ENCODE data around the gene IFNL3. TPM values are rescaled to one million over a fixed set of nuclear protein-coding genes. Genes with fewer than 3 reads are reported as not detected.
"Not testable (repeated sequence)": the region's sequence is repeated elsewhere in the genome, so short reads cannot be mapped to it uniquely, and the experiment has no call there.

IFNL3 gene
- not detected for polyA plus RNA-seq (ENCODE audit: insufficient read length in 4 of 4)

DNA sequence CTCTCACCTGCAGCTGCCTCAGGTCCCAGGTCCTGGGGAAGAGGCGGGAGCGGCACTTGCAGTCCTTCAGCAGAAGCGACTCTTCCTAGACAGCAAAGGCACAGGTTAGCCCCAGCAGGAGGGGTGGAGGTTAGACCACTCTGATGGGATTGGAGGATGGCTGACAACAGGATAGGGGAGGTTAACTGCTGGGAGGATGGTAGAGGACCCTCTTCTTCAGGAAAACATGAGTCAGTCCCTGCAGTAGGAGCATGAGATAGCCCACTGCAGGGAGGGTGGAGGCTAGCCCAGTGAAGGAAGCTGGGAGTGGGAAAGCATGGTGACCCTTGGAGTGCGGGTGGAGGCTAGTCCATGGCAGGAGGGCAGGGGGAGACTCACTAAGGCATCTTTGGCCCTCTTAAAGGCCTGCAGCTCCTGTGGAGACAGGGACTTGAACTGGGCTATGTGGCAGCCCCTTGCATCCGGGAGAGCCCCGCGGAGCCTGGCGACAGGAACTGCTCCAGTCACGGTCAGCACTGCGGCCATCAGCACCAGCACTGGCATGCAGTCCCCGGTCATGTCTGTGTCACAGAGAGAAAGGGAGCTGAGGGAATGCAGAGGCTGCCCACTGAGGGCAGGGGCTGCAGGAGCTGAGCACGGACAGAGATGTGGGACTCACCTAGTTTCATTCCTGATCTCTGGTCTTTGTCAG, at the start of gene IFNL3:
TSS of gene IFNL3 (minus strand) at position 597 of the 691 bp plus-strand sequence. CDS start at position 558, 39 bp downstream.
- DNase-seq (ENCODE audit: low read depth in 4 of 4, low spot score in 3 of 4): not testable (repeated sequence)

DNA sequence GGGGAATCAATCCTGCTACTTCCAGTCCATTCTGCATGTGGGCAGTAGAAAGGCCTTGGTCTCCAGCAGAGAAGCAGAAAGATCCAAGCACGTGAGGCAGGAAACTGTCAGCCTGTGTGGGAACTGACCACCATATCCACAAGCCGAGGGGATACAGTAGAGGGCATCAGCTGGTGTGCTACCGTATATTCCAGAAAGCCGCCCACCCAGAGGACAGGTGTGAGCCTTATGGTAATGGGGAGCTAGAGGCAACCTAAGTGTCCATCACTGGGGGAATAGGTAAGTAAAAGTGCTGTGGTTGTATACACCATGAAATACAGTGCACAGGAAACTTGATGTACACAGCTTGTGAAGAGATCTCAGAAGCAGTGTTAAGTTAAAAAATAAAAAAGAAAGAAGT, 48.6 kb upstream of the IFNL3 start:
- no peak for DNase-seq (ENCODE audit: low read depth in 4 of 4, low spot score in 3 of 4)

DNA sequence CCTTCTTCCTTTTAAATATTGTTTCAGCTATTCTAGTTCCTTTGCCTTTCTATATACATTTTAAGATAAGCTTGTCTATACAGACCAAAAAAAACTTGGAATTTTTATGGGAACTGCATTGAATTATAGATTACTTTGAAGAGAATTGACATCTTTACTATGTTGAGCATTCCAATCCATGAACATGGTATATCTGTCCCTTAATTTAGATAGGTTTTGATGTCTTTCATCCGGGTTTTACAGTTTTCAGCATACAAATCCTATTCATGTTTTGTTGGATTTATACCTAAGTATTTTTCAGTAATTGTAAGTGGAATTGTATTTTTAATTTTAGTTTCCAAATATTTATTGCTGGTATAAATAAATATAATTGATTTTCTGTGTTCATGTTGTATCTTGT, 39.2 kb upstream of the IFNL3 start:
- no peak for DNase-seq (ENCODE audit: low read depth in 4 of 4, low spot score in 3 of 4)

DNA sequence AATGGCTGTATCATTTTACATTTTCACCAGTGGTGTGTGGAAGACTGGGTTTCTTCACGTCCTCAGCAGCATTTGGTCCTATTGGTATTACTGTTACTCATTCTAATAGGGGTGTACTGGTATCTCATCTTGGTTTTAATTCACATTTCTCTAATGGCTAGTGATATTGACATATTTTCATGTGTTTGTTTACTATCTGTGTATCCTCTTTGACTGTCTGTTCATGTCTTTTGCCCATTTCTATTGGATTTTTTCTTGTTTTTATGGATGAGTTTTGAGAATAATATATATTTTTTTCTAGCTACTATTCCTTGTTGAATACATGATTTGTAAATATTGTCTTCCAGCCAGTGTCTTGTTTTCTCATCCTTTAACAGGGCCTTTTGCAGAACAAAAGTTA, 37.2 kb upstream of the IFNL3 start:
- DNase-seq (ENCODE audit: low read depth in 4 of 4, low spot score in 3 of 4): no peak

DNA sequence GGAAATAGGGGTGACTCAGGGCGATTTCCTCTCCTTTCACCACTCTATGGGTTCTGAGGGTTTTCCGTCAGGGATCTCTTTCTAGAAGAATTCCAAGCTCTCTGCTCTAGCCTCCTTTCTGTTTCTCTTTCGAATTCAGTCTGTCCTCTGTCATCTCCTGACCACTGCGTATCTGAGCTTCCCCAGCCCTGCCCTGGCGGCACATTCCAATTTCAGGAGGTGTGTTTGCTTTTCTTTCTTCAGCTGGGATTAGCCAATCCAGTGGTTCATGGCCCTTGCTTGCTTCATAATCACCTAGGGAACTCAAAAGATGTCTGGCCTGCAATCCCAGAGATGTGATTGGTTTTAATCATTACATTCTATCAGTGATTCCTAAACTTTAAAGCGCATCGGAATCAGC, 32.8 kb upstream of the IFNL3 start:
- no peak for DNase-seq (ENCODE audit: low read depth in 4 of 4, low spot score in 3 of 4)

DNA sequence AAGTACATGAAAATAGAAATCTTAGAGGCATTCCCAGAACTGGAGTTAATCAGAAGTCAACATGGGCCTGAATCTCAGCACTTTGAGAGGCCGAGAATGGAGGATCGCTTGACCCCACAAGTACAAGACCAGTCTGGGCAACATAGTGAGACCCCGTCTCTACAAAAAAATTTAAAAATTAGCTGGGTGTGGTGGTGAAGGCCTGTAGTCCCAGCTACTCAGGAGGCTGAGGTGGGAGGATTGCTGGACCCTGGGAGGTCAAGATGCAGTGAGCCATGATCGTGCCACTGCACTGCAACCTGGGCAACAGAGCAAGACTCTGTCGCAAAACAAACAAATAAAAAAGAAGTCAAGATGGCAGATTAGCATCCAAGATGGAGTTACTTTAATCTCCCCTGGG, 31.9 kb upstream of the IFNL3 start:
- DNase-seq (ENCODE audit: low read depth in 4 of 4, low spot score in 3 of 4): no peak

DNA sequence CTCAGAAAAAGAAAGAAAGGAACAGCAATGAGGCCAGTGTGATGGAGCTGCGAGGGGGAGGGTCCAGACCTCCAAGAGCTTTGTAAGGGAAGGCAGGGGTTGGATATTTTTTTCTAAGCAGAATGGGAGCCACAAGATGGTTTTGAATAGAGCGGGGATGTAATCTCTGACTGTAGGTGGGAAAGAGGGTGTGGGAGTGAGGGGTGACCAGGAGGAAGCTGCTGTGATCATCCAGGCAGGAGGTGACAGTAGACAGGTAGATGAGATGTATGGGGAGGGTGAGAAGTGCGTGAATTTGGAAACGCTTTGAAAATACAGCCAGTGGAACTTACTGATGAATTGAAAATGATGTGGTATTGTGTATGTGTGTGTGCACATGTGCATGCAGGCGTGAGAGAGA, 30.8 kb upstream of the IFNL3 start:
- DNase-seq (ENCODE audit: low read depth in 4 of 4, low spot score in 3 of 4): no peak

DNA sequence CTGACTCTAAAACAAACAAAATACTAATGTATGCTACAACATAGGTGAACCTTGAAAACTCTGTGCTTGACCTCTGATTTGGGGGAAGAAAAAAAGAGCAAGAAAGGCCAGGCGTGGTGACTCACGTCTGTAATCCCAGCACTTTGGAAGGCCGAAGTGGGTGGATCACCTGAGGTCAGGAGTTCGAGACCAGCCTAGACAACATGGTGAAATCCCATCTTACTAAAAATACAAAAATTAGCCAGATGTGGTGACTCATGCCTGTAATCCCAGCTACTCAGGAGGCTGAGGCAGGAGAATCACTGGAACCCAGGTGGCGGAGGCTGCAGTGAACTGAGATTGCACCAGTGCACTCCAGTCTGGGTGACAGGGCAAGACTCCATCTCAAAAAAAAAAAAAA, 29.1 kb upstream of the IFNL3 start:
- not testable (repeated sequence) for DNase-seq (ENCODE audit: low read depth in 4 of 4, low spot score in 3 of 4)

DNA sequence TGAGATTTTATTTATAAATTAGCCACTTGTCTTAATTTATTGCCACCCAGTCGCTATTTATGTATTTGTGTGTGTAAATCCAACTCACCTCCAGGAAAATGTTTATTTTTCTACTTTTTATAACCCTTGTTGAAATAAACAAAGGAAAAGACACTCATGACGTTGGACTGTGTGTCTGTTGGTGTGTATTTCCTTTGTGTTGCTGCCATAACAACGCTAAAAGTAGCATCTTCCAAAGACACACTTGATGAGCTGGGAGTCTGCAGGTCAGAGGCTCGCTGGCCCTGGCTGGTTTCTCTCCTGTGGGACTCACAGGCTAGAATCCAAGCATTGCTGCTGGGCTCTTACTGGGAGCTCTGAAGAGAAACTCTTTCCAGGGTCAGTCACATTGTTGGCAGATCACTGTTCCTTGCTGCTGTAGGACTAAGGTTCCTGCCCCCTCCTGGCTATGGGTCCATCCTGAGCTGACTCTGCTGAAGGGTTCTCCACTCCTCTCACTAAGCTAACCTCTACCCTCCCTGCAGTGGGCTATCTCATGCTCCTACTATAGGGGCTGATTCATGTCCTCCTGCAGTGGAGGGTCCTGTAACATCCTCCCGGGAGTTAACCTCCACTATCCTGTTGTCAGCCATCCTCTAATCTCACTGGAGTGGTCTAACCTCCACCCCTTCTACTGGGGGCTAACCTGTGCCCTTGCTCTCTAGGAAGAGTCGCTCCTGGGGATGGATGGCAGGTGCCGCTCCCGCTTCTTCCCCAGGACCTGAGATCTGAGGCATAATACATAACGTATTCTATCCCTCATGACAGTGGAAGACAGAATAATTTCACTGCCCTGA, 25.4 kb upstream of the IFNL3 start:
- no peak for DNase-seq (ENCODE audit: low read depth in 4 of 4, low spot score in 3 of 4)

DNA sequence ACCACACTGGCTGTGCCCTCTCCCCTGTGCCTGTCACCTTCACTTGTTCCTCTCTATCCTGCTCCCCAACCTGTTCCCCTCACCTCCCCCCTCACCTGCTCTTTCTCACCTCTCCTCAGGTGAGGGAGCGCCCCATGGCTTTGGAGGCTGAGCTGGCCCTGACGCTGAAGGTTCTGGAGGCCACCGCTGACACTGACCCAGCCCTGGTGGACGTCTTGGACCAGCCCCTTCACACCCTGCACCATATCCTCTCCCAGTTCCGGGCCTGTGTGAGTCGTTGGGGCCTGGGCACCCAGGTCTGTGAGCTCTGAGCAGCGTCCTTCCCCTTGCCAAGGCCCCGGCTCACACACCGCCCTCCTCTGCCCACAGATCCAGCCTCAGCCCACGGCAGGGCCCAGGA, 24.6 kb upstream of the IFNL3 start:
- DNase-seq (ENCODE audit: low read depth in 4 of 4, low spot score in 3 of 4): not testable (repeated sequence)

DNA sequence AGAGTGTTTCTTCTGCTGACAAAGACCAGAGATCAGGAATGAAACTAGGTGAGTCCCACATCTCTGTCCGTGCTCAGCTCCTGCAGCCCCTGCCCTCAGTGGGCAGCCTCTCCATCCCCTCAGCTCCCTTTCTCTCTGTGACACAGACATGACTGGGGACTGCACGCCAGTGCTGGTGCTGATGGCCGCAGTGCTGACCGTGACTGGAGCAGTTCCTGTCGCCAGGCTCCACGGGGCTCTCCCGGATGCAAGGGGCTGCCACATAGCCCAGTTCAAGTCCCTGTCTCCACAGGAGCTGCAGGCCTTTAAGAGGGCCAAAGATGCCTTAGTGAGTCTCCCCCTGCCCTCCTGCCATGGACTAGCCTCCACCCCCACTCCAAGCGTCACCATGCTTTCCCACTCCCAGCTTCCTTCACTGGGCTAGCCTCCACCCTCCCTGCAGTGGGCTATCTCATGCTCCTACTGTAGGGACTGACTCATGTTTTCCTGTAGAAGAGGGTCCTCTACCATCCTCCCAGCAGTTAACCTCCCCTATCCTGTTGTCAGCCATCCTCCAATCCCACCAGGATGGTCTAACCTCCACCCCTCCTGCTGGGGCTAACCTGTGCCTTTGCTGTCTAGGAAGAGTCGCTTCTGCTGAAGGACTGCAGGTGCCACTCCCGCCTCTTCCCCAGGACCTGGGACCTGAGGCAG, 23.9 kb upstream of the IFNL3 start:
- not testable (repeated sequence) for DNase-seq (ENCODE audit: low read depth in 4 of 4, low spot score in 3 of 4)

DNA sequence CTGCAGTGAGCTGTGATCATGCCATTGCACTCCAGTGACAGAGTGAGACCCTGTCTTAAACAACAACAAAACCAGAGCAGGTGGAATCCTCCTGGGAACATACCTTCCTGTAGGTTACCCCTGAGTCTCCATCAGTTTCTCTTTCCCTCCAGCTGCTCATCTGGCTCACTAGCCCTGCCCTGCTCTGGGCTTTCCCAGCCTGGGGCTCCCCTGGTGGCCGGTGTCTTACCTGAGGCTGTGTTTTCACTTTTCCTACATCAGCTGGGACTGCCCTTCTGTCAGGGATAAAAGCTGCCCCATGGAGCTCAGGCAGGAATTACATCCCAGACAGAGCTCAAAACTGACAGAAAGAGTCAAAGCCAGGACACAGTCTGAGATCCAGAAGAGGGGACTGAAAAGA, 23.3 kb upstream of the IFNL3 start, which contains the start of gene IFNL2:
TSS of gene IFNL2 (plus strand) at position 312 of the 400 bp plus-strand sequence. CDS start 173 bp downstream, outside the sequence.
- not testable (repeated sequence) for DNase-seq (ENCODE audit: low read depth in 4 of 4, low spot score in 3 of 4)

DNA sequence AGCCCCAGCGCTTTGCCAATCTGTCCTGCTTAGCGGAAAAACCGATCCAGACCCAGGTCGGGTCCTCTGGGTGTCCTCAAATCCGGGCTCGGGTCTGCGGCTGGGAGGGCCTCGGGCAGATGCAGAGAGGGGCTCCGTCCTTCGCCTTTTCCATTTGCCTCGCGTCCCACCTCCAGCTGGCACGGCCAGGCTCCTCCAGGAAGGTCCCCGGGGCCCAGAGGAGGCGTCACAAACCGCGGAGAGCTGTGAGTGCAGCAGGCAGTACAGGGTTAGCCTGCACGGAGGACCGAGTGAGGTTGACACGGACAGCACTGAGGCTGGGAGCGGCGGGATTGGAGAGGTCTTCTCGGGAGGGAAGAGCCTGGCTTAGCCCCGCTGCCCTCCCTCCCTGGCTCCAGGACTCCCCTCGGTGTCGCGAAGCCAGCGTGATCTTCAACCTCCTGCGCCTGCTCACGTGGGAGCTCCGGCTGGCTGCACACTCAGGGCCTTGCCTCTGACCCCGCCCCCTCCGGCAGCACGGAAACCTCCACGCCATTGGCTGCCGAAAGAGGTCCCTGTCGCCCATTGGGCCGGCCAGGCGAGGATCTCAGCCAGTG, 20.6 kb upstream of the IFNL3 start:
- no peak for DNase-seq (ENCODE audit: low read depth in 4 of 4, low spot score in 3 of 4)

DNA sequence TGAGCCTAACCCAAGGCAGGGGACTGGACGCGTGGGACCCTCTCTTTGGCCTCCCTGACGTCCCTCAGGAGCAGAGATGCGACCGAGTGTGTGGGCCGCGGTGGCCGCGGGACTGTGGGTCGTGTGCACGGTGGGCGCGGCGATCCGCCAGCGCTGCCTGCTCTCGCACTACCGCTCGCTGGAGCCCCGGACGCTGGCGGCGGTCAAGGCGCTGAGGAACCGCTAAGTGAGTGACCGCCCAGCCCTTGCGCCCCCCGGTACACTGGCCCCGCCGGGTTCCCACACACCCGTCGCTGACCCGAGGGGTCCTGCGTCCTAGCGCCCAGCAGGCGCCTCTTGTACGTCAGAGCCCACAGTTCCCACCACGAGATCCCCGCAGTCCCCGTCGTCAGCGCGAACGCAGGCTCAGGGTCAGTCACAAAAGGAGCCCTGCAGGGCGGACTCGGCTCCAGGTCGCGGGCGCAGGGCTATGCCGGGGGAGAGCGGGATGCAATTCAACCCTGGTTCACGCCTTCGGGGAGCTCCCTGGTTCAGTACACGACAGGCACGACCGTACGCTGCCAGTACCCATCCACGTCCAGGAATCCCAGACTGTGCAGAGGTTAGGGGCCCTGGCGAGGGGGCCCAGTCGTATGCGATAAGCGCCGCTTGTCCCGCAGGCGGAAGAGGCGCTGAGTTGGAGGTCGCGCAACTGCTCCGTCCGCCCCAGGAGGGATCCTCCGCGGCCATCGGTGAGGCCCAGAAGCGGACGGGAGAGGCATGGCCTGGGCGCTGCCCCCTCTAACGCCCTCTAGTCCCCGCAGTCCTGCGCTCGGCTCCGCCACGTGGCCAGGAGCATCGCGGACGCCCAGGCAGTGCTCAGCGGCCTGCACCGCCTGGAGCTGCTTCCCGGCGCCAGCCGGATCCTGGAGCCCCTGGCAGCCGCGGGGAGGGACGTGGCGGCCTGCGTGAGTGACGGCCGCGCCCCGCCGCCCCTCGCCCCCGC, 19.8 kb upstream of the IFNL3 start:
- DNase-seq (ENCODE audit: low read depth in 4 of 4, low spot score in 3 of 4): no peak

DNA sequence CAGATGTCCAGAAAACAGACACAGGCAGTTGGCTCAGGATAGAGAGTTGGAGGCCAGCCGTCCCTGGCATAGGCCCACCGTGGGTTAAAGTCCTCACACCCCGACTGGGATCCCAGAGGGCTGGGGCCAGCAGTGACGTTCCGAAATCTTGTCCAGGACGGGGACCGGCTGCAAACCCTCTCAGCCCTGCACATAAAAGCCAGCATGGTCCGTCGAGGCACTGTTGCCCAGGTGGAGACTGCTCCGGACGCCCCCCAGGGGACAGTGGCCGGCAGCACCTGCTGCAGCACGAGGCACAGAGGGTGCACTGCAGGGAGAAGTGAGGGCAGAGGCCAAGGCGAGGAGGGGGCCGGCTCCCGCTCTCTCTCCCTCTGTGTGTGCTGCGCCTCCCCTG, 19.1 kb upstream of the IFNL3 start:
- no peak for DNase-seq (ENCODE audit: low read depth in 4 of 4, low spot score in 3 of 4)

DNA sequence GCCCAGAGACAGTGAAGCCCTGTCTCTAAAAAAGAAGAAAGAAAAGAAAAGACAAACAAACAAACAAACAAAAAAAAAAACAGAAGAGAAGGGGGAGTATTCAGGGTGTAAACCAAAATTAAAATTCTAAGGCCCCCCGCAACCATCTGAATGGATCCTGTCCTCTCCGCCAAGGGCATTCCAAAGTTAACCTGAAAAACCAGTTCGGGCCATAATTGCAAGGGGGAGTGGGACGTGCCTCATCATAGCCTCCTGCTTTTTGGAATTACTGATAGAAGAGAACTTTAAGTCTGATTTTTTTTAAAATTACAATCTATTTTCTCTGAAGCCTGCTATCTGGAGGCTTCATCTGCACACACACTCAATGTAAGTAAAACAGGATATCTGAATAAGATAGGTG, 17.7 kb upstream of the IFNL3 start:
- no peak for DNase-seq (ENCODE audit: low read depth in 4 of 4, low spot score in 3 of 4)

DNA sequence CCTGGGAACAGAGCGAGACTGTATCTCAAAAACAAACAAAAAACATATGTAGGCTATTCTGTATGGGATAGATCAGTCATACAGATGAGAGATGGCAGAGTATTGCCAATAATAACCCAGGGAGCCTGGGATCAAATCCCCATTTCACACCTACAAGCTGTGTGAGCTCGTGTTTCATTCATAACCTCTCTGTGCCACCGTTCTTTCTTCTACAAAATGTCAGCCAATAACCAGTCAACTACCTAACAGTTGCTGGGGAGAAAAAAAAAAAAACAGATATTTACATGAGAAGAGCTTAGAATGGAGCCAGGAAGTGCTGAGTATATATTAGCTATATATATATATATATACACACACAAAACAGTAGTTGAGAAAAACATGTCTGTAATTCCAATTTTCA, 16.9 kb upstream of the IFNL3 start:
- DNase-seq (ENCODE audit: low read depth in 4 of 4, low spot score in 3 of 4): no peak

DNA sequence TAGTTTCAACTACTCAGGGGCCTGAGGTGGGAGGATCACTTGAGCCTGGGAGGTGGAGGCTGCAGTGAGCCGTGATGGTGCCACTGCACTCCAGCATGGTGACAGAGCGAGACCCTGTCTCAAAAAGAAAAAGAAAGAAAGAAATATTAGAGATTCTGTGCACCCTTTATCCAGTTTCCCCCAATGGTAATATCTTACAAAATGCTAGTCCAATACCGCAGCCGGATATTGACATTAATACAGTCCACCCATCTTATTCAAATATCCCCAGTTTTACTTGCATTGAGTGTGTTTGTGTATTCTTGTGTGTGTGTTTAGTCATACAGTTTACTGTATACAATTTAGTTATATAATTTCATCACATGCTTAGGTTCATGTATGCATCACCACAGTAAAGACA, 12.4 kb upstream of the IFNL3 start:
- no peak for DNase-seq (ENCODE audit: low read depth in 4 of 4, low spot score in 3 of 4)

DNA sequence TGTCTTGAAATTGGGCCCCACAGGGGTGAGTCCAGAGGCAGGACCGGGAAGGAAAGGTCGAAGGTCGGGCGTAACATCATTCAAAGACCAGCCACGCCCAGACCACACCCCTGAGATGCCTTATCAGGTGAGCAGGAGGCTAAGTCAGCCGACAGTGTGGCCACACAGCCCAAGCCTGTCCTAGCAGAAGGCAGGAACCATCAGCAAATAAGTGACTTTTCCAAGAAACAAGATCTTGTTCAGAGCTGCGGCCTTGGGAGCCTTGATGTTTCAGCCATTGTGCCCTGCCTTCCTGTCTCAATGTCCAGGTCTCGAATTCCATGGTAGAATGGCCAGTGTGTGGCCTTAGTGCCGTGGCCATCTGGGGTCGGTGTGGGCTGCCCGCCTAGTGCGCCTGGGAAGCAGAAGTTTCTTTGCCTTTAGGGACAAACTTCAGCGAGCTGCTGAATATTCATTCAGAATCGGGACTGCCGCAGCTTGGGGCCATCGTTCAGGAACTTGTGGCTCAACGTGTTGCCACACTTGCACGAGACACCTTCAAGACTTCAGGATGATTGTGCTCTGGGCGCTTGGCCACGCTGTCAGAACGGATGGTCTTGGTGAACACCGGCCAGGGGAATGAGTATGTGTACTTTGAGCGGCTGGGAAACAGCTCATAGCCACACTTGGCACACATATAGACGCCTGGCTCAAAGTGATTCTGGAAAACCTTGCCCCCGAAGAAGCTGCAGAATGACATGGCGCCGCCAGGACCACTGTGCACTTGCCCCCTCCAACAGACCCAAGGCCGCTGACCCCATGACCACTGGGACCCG, 9.9 kb upstream of the IFNL3 start:
- DNase-seq (ENCODE audit: low read depth in 4 of 4, low spot score in 3 of 4): no peak

All from left renal pelvis (tissue), 4 donors.